ENCODE results near the gene IRX4.
"Not testable (repeated sequence)": the region's sequence is repeated elsewhere in the genome, so short reads cannot be mapped to it uniquely, and the experiment has no call there.

Gene IRX4

GRCh38 chr5:1873243-1873959, 9.3 kb downstream of the IRX4 start:
- Mint-ChIP-seq H3K27me3 (ENCODE audit: low read depth) (peaks cover 42% of the 10 kb centered on the region), H3K27ac (no peak overlapping the region), H3K36me3 (ENCODE audit: low read depth) (no peaks in the 10 kb centered on the region), H3K4me1 (ENCODE audit: low read depth) (peaks cover 4% of the 10 kb centered on the region), H3K4me3 (no peak overlapping the region), H3K9me3 (no peaks in the 10 kb centered on the region)
- no peak for DNase-seq (ENCODE audit: low spot score)

- Mint-ChIP-seq H3K27me3 (ENCODE audit: low read depth) (peaks cover 33% of the 10 kb centered on the region), H3K9me3 (no peaks in the 10 kb centered on the region), H3K27ac (no peak overlapping the region), H3K36me3 (ENCODE audit: low read depth) (no peaks in the 10 kb centered on the region), H3K4me1 (ENCODE audit: low read depth) (peaks cover 4% of the 10 kb centered on the region), H3K4me3 (no peak overlapping the region)
- DNase-seq (ENCODE audit: low spot score), result no peak
Measured at GRCh38 chr5:1871441-1871840, 11.3 kb downstream of the IRX4 start.

- H3K27me3 Mint-ChIP-seq (ENCODE audit: low read depth), result peaks cover 28% of the 10 kb centered on the region
- not testable (repeated sequence) for H3K9me3 Mint-ChIP-seq; H3K27ac Mint-ChIP-seq; DNase-seq (ENCODE audit: low spot score); H3K36me3 Mint-ChIP-seq (ENCODE audit: low read depth); H3K4me3 Mint-ChIP-seq; H3K4me1 Mint-ChIP-seq (ENCODE audit: low read depth)
Measured at GRCh38 chr5:1870435-1871272, 12.1 kb downstream of the IRX4 start.

- no peak for DNase-seq (ENCODE audit: low spot score)
- H3K4me3 Mint-ChIP-seq, result no peak overlapping the region
- H3K4me1 Mint-ChIP-seq (ENCODE audit: low read depth), result no peaks in the 10 kb centered on the region
- H3K36me3 Mint-ChIP-seq (ENCODE audit: low read depth), result no peaks in the 10 kb centered on the region
- no peaks in the 10 kb centered on the region for H3K9me3 Mint-ChIP-seq
- H3K27ac Mint-ChIP-seq, result no peak overlapping the region
- peaks cover 14% of the 10 kb centered on the region for H3K27me3 Mint-ChIP-seq (ENCODE audit: low read depth)
Measured at GRCh38 chr5:1868886-1869475, 13.7 kb downstream of the IRX4 start.

DNA sequence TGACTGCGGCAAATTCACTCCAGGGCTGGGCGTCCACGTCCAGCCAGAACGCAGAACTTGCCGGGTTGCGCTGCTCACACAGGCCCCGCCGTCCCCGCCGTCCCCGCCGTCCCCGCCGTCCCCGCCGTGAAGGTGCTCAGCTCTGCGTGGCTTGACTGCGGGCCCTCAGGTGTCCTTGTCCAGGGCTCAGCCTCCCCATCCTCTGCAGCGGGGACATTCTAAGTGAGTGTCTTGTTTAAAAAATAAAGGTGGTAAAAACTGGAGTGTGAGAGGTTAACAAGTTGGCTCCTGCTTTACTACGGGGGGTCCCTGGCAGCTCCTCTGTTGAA, 14.9 kb downstream of the IRX4 start:
- no peak overlapping the region for H3K27ac Mint-ChIP-seq
- H3K36me3 Mint-ChIP-seq (ENCODE audit: low read depth), result no peaks in the 10 kb centered on the region
- no peak overlapping the region for H3K4me3 Mint-ChIP-seq
- H3K4me1 Mint-ChIP-seq (ENCODE audit: low read depth), result no peaks in the 10 kb centered on the region
- no peaks in the 10 kb centered on the region for H3K9me3 Mint-ChIP-seq
- no peak for DNase-seq (ENCODE audit: low spot score)
- peaks cover 4% of the 10 kb centered on the region for H3K27me3 Mint-ChIP-seq (ENCODE audit: low read depth)

- H3K4me1 Mint-ChIP-seq (ENCODE audit: low read depth), result no peaks in the 10 kb centered on the region
- no peak overlapping the region for H3K4me3 Mint-ChIP-seq
- no peaks in the 10 kb centered on the region for H3K9me3 Mint-ChIP-seq
- H3K27ac Mint-ChIP-seq, result no peak overlapping the region
- peaks cover 2% of the 10 kb centered on the region for H3K27me3 Mint-ChIP-seq (ENCODE audit: low read depth)
- no peak for DNase-seq (ENCODE audit: low spot score)
- H3K36me3 Mint-ChIP-seq (ENCODE audit: low read depth), result no peaks in the 10 kb centered on the region
Measured at GRCh38 chr5:1867114-1867814, 15.5 kb downstream of the IRX4 start.

DNA sequence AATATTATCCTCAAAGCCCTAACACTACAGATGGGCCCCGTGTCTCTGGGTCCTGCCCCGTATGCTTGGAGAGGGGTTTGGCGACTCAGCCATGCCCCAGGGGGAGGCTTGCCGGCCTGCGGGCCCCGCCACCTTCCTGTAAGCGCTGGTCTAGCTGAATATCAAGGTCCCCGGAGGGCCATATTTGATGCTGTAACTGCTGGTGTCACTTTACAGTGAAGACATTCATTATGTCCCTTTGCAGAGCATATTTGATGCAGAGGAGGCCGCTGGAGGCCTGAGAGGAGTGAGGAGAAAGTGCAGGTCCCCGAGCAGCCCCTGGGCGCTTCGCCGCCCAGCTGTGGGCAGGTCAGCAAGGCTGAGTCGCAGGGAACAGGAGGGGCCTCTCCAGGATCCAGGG, 16.8 kb downstream of the IRX4 start:
- Mint-ChIP-seq H3K27me3 (ENCODE audit: low read depth) (peaks cover 2% of the 10 kb centered on the region), H3K27ac (no peak overlapping the region), H3K4me3 (no peak overlapping the region), H3K4me1 (ENCODE audit: low read depth) (no peaks in the 10 kb centered on the region), H3K9me3 (no peaks in the 10 kb centered on the region), H3K36me3 (ENCODE audit: low read depth) (no peaks in the 10 kb centered on the region)
- no peak for DNase-seq (ENCODE audit: low spot score)

DNA sequence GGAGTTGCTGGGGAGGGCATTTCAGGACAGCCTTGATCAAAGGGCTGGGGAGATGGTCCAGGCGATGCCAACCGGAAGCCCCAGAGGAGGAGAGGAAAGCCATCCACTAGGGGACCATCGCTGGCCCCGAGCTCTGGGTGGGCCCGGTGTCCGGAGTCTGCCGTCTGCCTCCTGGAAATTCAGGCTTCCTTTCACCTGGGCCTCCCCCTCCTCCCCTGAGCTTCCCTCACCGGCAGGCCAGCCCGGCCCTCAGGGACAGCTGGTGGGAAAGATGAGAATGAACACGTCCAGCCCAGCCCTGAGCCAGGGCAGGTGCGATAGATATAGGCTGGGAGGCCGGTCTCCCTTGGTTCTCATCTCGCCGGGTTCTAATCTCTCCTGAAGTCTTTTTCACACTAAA, 17.2 kb downstream of the IRX4 start:
- DNase-seq (ENCODE audit: low spot score), result no peak
- Mint-ChIP-seq H3K4me3 (no peak overlapping the region), H3K27ac (no peak overlapping the region), H3K4me1 (ENCODE audit: low read depth) (no peaks in the 10 kb centered on the region), H3K9me3 (no peaks in the 10 kb centered on the region), H3K27me3 (ENCODE audit: low read depth) (peaks cover 2% of the 10 kb centered on the region), H3K36me3 (ENCODE audit: low read depth) (no peaks in the 10 kb centered on the region)

GRCh38 chr5:1864896-1865440, 17.8 kb downstream of the IRX4 start:
- Mint-ChIP-seq H3K27me3 (ENCODE audit: low read depth) (peaks cover 2% of the 10 kb centered on the region), H3K4me1 (ENCODE audit: low read depth) (no peaks in the 10 kb centered on the region), H3K4me3 (no peak overlapping the region), H3K9me3 (no peaks in the 10 kb centered on the region), H3K27ac (no peak overlapping the region), H3K36me3 (ENCODE audit: low read depth) (no peaks in the 10 kb centered on the region)
- no peak for DNase-seq (ENCODE audit: low spot score)

GRCh38 chr5:1860949-1861348, 21.8 kb downstream of the IRX4 start:
- no peak overlapping the region for H3K4me3 Mint-ChIP-seq
- peaks cover 2% of the 10 kb centered on the region for H3K27me3 Mint-ChIP-seq (ENCODE audit: low read depth)
- no peaks in the 10 kb centered on the region for H3K4me1 Mint-ChIP-seq (ENCODE audit: low read depth)
- H3K27ac Mint-ChIP-seq, result no peak overlapping the region
- H3K36me3 Mint-ChIP-seq (ENCODE audit: low read depth), result no peaks in the 10 kb centered on the region
- H3K9me3 Mint-ChIP-seq, result no peaks in the 10 kb centered on the region
- no peak for DNase-seq (ENCODE audit: low spot score)

DNA sequence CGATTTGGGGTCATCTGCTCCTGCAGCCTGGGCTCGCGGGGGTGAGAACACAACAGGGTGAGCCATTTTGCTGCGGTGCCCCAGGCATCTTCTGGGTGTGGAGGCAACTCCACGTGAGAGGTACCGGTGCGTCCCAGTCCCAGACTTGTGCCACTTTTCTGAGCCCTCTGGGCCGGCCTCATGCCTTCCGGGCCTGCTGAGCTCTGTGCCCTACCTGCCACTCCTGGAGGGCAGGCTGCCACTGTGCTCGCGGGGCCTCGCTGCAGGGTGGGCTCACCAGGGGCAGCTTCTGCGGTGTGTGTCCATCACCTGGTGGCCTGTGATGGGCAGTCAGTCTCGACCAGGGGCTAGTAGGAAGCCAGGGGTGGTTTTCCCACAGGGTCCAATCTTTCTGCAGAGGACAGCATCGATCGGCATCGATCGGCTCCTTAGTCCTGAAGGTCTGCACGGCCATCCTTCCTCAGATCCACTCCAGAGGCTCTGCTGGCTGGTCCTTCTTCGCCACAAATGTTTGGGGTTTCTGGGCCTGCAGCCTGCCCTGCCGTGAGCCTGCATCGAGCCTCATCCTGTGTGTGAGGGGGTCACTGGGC, 22.6 kb downstream of the IRX4 start:
- no peak for DNase-seq (ENCODE audit: low spot score)
- Mint-ChIP-seq H3K9me3 (no peaks in the 10 kb centered on the region), H3K27ac (no peak overlapping the region), H3K27me3 (ENCODE audit: low read depth) (peaks cover 3% of the 10 kb centered on the region), H3K4me3 (no peak overlapping the region), H3K36me3 (ENCODE audit: low read depth) (no peaks in the 10 kb centered on the region), H3K4me1 (ENCODE audit: low read depth) (no peaks in the 10 kb centered on the region)

GRCh38 chr5:1859099-1859498, 23.6 kb downstream of the IRX4 start:
- no peak overlapping the region for H3K27ac Mint-ChIP-seq
- DNase-seq (ENCODE audit: low spot score), result no peak
- H3K9me3 Mint-ChIP-seq, result no peaks in the 10 kb centered on the region
- H3K27me3 Mint-ChIP-seq (ENCODE audit: low read depth), result peaks cover 7% of the 10 kb centered on the region
- no peaks in the 10 kb centered on the region for H3K4me1 Mint-ChIP-seq (ENCODE audit: low read depth)
- H3K36me3 Mint-ChIP-seq (ENCODE audit: low read depth), result no peaks in the 10 kb centered on the region
- no peak overlapping the region for H3K4me3 Mint-ChIP-seq

DNA sequence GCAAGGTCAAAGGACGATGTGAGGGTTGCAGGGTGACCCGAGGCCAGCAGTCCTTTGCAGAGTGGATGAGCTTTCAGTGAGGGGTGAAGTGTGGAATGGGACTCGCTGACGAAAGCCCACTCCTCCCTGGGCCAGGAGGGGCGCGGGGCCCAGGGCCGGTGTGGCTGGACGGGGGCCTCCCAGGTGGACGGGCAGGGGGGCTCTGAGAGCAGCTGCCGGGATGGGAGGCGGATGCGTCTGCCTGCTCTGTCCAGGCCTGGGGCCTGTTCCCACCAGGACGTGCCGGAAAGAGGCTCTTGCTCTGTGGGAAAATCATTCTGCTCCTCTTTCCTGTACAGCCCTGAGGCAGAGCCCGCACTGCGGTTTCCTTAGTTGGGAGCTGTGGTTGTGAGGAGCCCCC, 24.3 kb downstream of the IRX4 start:
- peaks cover 13% of the 10 kb centered on the region for H3K27me3 Mint-ChIP-seq (ENCODE audit: low read depth)
- H3K9me3 Mint-ChIP-seq, result no peaks in the 10 kb centered on the region

More for the DNA sequence above, 24.3 kb downstream of the IRX4 start:
- no peaks in the 10 kb centered on the region for H3K36me3 Mint-ChIP-seq (ENCODE audit: low read depth)
- no peaks in the 10 kb centered on the region for H3K4me1 Mint-ChIP-seq (ENCODE audit: low read depth)
- DNase-seq (ENCODE audit: low spot score), result no peak
- H3K27ac Mint-ChIP-seq, result no peak overlapping the region
- H3K4me3 Mint-ChIP-seq, result no peak overlapping the region

Measured in T-helper 2 cell treated with Interferon-gamma antibody and Interleukin-4, amounts not matched to agents 5 μg/mL and 100 μg/mL, for 36 hours (primary cell).